H9 (cell line): Measurements from ENCODE around the gene HOXA7. TPM values are rescaled to one million over a fixed set of nuclear protein-coding genes. Genes with fewer than 3 reads are reported as not detected.

Experiments
- DNase-seq: peaks from one replicate; pipeline ENCODE4 v3.0.0-alpha.2; 2017
- H2AFZ ChIP-seq: one replicate; pipeline ENCODE4 v1.6.1; 2013; ENCODE audit warnings: mild to moderate bottlenecking, low read length, control low read depth, moderate library complexity
- H2AK5ac ChIP-seq: 2 replicates; pipeline ENCODE4 v1.6.1; 2013; ENCODE audit warnings: low read length, control low read depth, mixed read lengths; ENCODE audit not compliant: insufficient read length
- H2BK120ac ChIP-seq: one replicate; pipeline ENCODE4 v1.6.1; 2013; ENCODE audit warnings: low read depth, mild to moderate bottlenecking, low read length, control low read depth, inconsistent platforms; ENCODE audit not compliant: poor library complexity, severe bottlenecking
- H2BK12ac ChIP-seq: 2 replicates; pipeline ENCODE4 v1.6.1; 2013; ENCODE audit warnings: low read length, control low read depth, mixed read lengths, low read depth; ENCODE audit not compliant: insufficient read length
- H2BK15ac ChIP-seq: 2 replicates; pipeline ENCODE4 v1.6.1; 2013; ENCODE audit warnings: low read depth, low read length, control low read depth
- H2BK20ac ChIP-seq: one replicate; pipeline ENCODE4 v1.6.1; 2013; ENCODE audit warnings: low read depth, mild to moderate bottlenecking, low read length, control low read depth, inconsistent platforms; ENCODE audit not compliant: poor library complexity, severe bottlenecking
- H2BK5ac ChIP-seq: 2 replicates; pipeline ENCODE4 v1.6.1; 2013; ENCODE audit warnings: low read length, control low read depth, mixed read lengths; ENCODE audit not compliant: insufficient read length
- H3K14ac ChIP-seq: 2 replicates; pipeline ENCODE4 v1.6.1; 2013; ENCODE audit warnings: low read length, control low read depth; ENCODE audit not compliant: insufficient read depth
- H3K18ac ChIP-seq: 2 replicates; pipeline ENCODE4 v1.6.1; 2013; ENCODE audit warnings: low read depth, mild to moderate bottlenecking, mixed read lengths, low read length, control low read depth; ENCODE audit not compliant: insufficient read length
- H3K23ac ChIP-seq: 2 replicates; pipeline ENCODE4 v1.6.1; 2013; ENCODE audit warnings: low read length, control low read depth, mixed read lengths, low read depth; ENCODE audit not compliant: insufficient read length
- H3K23me2 ChIP-seq: 2 replicates; pipeline ENCODE4 v1.6.1; 2013; ENCODE audit warnings: low read depth, mild to moderate bottlenecking, mixed read lengths, low read length, control low read depth; ENCODE audit not compliant: insufficient read length, poor library complexity, severe bottlenecking
- H3K27ac ChIP-seq: 2 replicates; pipeline ENCODE4 v1.5.1; 2013; ENCODE audit warnings: low read length, control low read depth, mixed read lengths, low read depth; ENCODE audit not compliant: insufficient read length
- H3K27me3 ChIP-seq: 2 replicates; pipeline ENCODE4 v1.6.1; 2013; ENCODE audit warnings: low read length, control low read depth, inconsistent platforms; ENCODE audit not compliant: insufficient read depth
- H3K4ac ChIP-seq: 2 replicates; pipeline ENCODE4 v1.6.1; 2013; ENCODE audit warnings: low read depth, mild to moderate bottlenecking, control low read depth, inconsistent platforms, low read length, moderate library complexity
- H3K4me1 ChIP-seq: 2 replicates; pipeline ENCODE4 v1.6.1; 2013; ENCODE audit warnings: low read length, control low read depth, inconsistent platforms; ENCODE audit not compliant: insufficient read depth
- H3K4me2 ChIP-seq: 2 replicates; pipeline ENCODE4 v1.6.1; 2013; ENCODE audit warnings: low read length, control low read depth, mixed read lengths; ENCODE audit not compliant: insufficient read length, insufficient read depth
- H3K56ac ChIP-seq: 2 replicates; pipeline ENCODE4 v1.6.1; 2013; ENCODE audit warnings: low read depth, mild to moderate bottlenecking, mixed read lengths, low read length, control low read depth; ENCODE audit not compliant: insufficient read length
- H3K79me1 ChIP-seq: 2 replicates; pipeline ENCODE4 v1.6.1; 2013; ENCODE audit warnings: low read depth, mild to moderate bottlenecking, moderate library complexity, low read length, control low read depth, inconsistent platforms; ENCODE audit not compliant: insufficient read depth, poor library complexity, severe bottlenecking
- H3K79me2 ChIP-seq: 2 replicates; pipeline ENCODE4 v1.6.1; 2013; ENCODE audit warnings: low read length, control low read depth, inconsistent platforms; ENCODE audit not compliant: insufficient read depth
- H3K9ac ChIP-seq: 2 replicates; pipeline ENCODE4 v1.6.1; 2013; ENCODE audit warnings: low read length, control low read depth, mixed read lengths; ENCODE audit not compliant: insufficient read length; ENCODE audit errors: extremely low read depth
- H3K9me3 ChIP-seq: one replicate; pipeline ENCODE4 v1.6.1; 2013; ENCODE audit warnings: low read depth, low read length, inconsistent platforms; ENCODE audit not compliant: control insufficient read depth
- H3T11ph ChIP-seq: one replicate; pipeline ENCODE4 v1.6.1; 2013; ENCODE audit warnings: mild to moderate bottlenecking, low read length, control low read depth, inconsistent platforms
- H4K20me1 ChIP-seq: one replicate; pipeline ENCODE4 v1.6.1; 2013; ENCODE audit not compliant: control insufficient read depth, insufficient read length, insufficient read depth
- H4K5ac ChIP-seq: 2 replicates; pipeline ENCODE4 v1.6.1; 2013; ENCODE audit warnings: low read depth, mild to moderate bottlenecking, mixed read lengths, low read length, control low read depth; ENCODE audit not compliant: insufficient read length
- H4K8ac ChIP-seq: replicated peaks from 2 replicates; pipeline ENCODE4 v1.6.1; 2013; ENCODE audit warnings: low read length, control low read depth, mixed read lengths, low read depth; ENCODE audit not compliant: insufficient read length
- H4K91ac ChIP-seq: 2 replicates; pipeline ENCODE4 v1.6.1; 2013; ENCODE audit warnings: low read depth, mild to moderate bottlenecking, moderate library complexity, mixed read lengths, low read length, control low read depth; ENCODE audit not compliant: insufficient read length
- H3K27ac Mint-ChIP-seq, 3 experiments: 2 replicates in 2 of 3; 3 replicates in 1 of 3; pipeline ENCODE4 v1.8.0; 2020 to 2021; ENCODE audit warnings: mixed read lengths in 3 of 3, mild to moderate bottlenecking in 1 of 3, moderate library complexity in 1 of 3
- H3K27me3 Mint-ChIP-seq: 2 replicates; pipeline ENCODE4 v1.8.0; 2021; ENCODE audit warnings: low read depth, mild to moderate bottlenecking, moderate library complexity, mixed read lengths
- H3K36me3 Mint-ChIP-seq, 3 experiments: 2 replicates in 2 of 3; 3 replicates in 1 of 3; pipeline ENCODE4 v1.8.0; 2020 to 2021; ENCODE audit warnings: low read depth in 3 of 3, mixed read lengths in 3 of 3; ENCODE audit not compliant: insufficient read depth in 1 of 3
- H3K4me1 Mint-ChIP-seq, 2 experiments: 2 replicates each; pipeline ENCODE4 v1.8.0; 2020; ENCODE audit warnings: mixed read lengths in 2 of 2
- H3K4me3 Mint-ChIP-seq, 2 experiments: 2 replicates in 1 of 2; 3 replicates in 1 of 2; pipeline ENCODE4 v1.8.0; 2020 to 2021; ENCODE audit warnings: mild to moderate bottlenecking in 2 of 2, mixed read lengths in 2 of 2, moderate library complexity in 1 of 2
- H3K9me3 Mint-ChIP-seq, 2 experiments: 2 replicates in 1 of 2; 3 replicates in 1 of 2; pipeline ENCODE4 v1.8.0; 2020; ENCODE audit warnings: mild to moderate bottlenecking in 2 of 2, mixed read lengths in 2 of 2, moderate library complexity in 1 of 2
- WGBS: extraction: QIAGEN DNeasy Blood & Tissue Kit; methylation state at CpG from one replicate; pipeline ENCODE4 v1.1.7; 2013; ENCODE audit warnings: missing lambda C conversion rate, low lambda C conversion rate, mixed read lengths; ENCODE audit not compliant: insufficient read length; ENCODE audit errors: extremely low coverage; 5-methylcytosine and 5-hydroxymethylcytosine counted together
- total RNA-seq: library from RNA; stranded (reverse); gene quantifications from 2 replicates; pipeline ENCODE4 v1.2.1, GENCODE V29; 2021
- TF ChIP-seq, protein P1 (sequence below): fragments of 200-600 bp; sonication (generic); conservative IDR thresholded peaks from 3 replicates; pipeline ENCODE4 v1.8.0; 2021; ENCODE audit warnings: antibody characterized with exemption, mild to moderate bottlenecking

Gene HOXA7
- total RNA-seq, 1 experiment from 2014 or later, result not detected

DNA sequence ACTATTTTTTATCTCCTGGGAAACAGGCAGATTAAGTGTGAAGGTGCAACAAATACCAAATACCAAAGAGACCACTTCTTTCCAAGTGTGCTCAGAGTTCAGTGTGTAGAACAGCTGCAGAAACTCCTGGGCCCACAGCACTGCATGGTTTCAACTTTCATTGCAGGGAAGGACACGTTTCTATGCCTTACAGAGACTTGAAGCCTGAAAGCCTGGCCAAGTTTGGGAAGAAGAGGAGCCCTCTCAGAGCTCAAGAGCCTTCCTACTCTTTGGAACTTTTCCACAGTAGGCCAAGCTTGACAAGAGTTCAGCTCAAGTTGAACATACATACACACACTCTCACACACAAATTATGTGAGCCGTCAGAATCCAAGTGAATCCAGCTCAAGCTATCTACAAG, 28.4 kb downstream of the HOXA7 start:
- H2BK20ac ChIP-seq, result no peak overlapping the region
- Mint-ChIP-seq H3K4me1 (peaks cover 0 to 10% of the 10 kb centered on the region in 2 experiments; a peak in 1 of 4 replicates), H3K27me3 (peaks cover 97% of the 10 kb centered on the region), H3K4me3 (no peak overlapping the region), H3K27ac (no peak overlapping the region), H3K36me3 (no peaks in the 10 kb centered on the region; a peak in 1 of 7 replicates), H3K9me3 (peaks cover 8 to 9% of the 10 kb centered on the region in 2 experiments; a peak in 4 of 5 replicates)
- H2BK15ac ChIP-seq, result no peak overlapping the region
- no peak overlapping the region for H3K4me2 ChIP-seq
- no peaks in the 10 kb centered on the region for H3K9me3 ChIP-seq
- H3K14ac ChIP-seq, result no peak overlapping the region
- H3K23me2 ChIP-seq, result no peaks in the 10 kb centered on the region
- no peak overlapping the region for H3K4ac ChIP-seq
- no peak overlapping the region for H2BK5ac ChIP-seq
- no peak overlapping the region for H3K27ac ChIP-seq
- peaks cover 2% of the 10 kb centered on the region for H4K20me1 ChIP-seq
- no peak overlapping the region for H2AK5ac ChIP-seq
- WGBS, result no CpG with 5 or more reads among the region's 2 CpGs
- H3K79me1 ChIP-seq, result no peaks in the 10 kb centered on the region
- H4K91ac ChIP-seq, result no peak overlapping the region
- no peak overlapping the region for H3K9ac ChIP-seq
- no peak overlapping the region for H3T11ph ChIP-seq
- no peaks in the 10 kb centered on the region for H3K79me2 ChIP-seq
- H3K4me1 ChIP-seq, result no peaks in the 10 kb centered on the region
- H3K23ac ChIP-seq, result no peak overlapping the region
- peaks cover 95% of the 10 kb centered on the region for H3K27me3 ChIP-seq
- no peak overlapping the region for H3K56ac ChIP-seq
- no peak overlapping the region for H4K8ac ChIP-seq
- no peak overlapping the region for H2BK120ac ChIP-seq
- TF ChIP-seq, protein P1, sequence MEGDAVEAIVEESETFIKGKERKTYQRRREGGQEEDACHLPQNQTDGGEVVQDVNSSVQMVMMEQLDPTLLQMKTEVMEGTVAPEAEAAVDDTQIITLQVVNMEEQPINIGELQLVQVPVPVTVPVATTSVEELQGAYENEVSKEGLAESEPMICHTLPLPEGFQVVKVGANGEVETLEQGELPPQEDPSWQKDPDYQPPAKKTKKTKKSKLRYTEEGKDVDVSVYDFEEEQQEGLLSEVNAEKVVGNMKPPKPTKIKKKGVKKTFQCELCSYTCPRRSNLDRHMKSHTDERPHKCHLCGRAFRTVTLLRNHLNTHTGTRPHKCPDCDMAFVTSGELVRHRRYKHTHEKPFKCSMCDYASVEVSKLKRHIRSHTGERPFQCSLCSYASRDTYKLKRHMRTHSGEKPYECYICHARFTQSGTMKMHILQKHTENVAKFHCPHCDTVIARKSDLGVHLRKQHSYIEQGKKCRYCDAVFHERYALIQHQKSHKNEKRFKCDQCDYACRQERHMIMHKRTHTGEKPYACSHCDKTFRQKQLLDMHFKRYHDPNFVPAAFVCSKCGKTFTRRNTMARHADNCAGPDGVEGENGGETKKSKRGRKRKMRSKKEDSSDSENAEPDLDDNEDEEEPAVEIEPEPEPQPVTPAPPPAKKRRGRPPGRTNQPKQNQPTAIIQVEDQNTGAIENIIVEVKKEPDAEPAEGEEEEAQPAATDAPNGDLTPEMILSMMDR, result no peak
- H3K18ac ChIP-seq, result no peak overlapping the region
- no peak overlapping the region for H2BK12ac ChIP-seq
- no peak for DNase-seq
- no peak overlapping the region for H4K5ac ChIP-seq
- no peak overlapping the region for H2AFZ ChIP-seq
